Testis (tissue), 3 donors: ENCODE data around the gene VENTX. TPM values are rescaled to one million over a fixed set of nuclear protein-coding genes. Genes with fewer than 3 reads are reported as not detected.
A peak's percentile ranks its signal among the peaks of the same experiment; 100 is the strongest.

ENCODE experiments used
- DNase-seq: peaks from one replicate; pipeline ENCODE4 v3.0.0-alpha.2; 2019
- H3K27ac ChIP-seq, 2 donors: fragments of 200-600 bp; sonication (generic); one replicate each; pipeline ENCODE4 v1.5.1; 2019
- H3K27me3 ChIP-seq: fragments of 200-600 bp; sonication (generic); one replicate; pipeline ENCODE4 v1.5.1; 2019
- H3K36me3 ChIP-seq: fragments of 200-600 bp; sonication (generic); one replicate; pipeline ENCODE4 v1.5.1; 2017; ENCODE audit warnings: low read depth; ENCODE audit errors: missing control alignments
- H3K4me1 ChIP-seq: fragments of 200-600 bp; sonication (generic); one replicate; pipeline ENCODE4 v1.5.1; 2019
- H3K4me3 ChIP-seq, 2 donors: fragments of 200-600 bp; sonication (generic); one replicate each; pipeline ENCODE4 v1.5.1; 2017 to 2019
- H3K9me3 ChIP-seq: fragments of 200-600 bp; sonication (generic); one replicate; pipeline ENCODE4 v1.5.1; 2017
- CTCF ChIP-seq, 3 experiments: fragments of 450-650 bp in 2 of 3; fragments of 200-600 bp in 1 of 3; sonication (generic) in 1 of 3; IDR thresholded peaks; one replicate each; pipeline ENCODE4 v1.5.1; 2016 to 2019; ENCODE audit warnings: antibody characterized with exemption in 3 of 3, mild to moderate bottlenecking in 2 of 3, moderate library complexity in 1 of 3
- POLR2A ChIP-seq: fragments of 450-650 bp; IDR thresholded peaks from one replicate; pipeline ENCODE4 v1.6.1; 2017; ENCODE audit warnings: antibody characterized with exemption, mild to moderate bottlenecking, moderate library complexity
- WGBS, 2 donors: methylation state at CpG; one replicate each; pipeline ENCODE4 v1.1.5; 2018; 5-methylcytosine and 5-hydroxymethylcytosine counted together
- intact Hi-C: fragments of 100-400 bp; cut with DNase I; formaldehyde crosslinking; loops from one replicate; pipeline ENCODE4 v1.15.1; 2023; ENCODE audit warnings: low total_unique reads
- polyA plus RNA-seq: library from polyadenylated mRNA; stranded (reverse); fragments of 350-450 nt; fragmentation: Illumina TruSeq; extraction: RNeasy Lipid Tissue Mini Kit (QIAGEN cat#74804); gene quantifications from one replicate; pipeline ENCODE4 v1.2.3, GENCODE V29; 2014; ENCODE audit warnings: low read depth, low replicate concordance; ENCODE audit not compliant: insufficient read depth
- total RNA-seq, 2 donors: library from RNA; depleted of rRNA; stranded (reverse); fragments of >200 nt; gene quantifications; one replicate each; pipeline ENCODE4 v1.2.3, GENCODE V29; 2016

VENTX gene
- total and polyA plus RNA-seq, 3 donors from 2014 or later = 1.5 to 3.5 (median 2.2) TPM

- no peak for TF ChIP-seq CTCF (IDR thresholded peaks at IDR 0.05)
- TF ChIP-seq POLR2A = no peak
- peak overlapping the region; percentile 69 to 80 for H3K27ac ChIP-seq
- intact Hi-C loops = no loop called here
- peak overlapping the region; percentile 22 to 63 for H3K4me3 ChIP-seq
- H3K4me1 ChIP-seq = peaks cover 42% of the 10 kb centered on the region
- H3K27me3 ChIP-seq = no peaks in the 10 kb centered on the region
- peak; percentile 96 for DNase-seq
- 30 to 80% methylated on average over 2 to 34 of the region's 36 CpGs for WGBS, 2 donors
- H3K9me3 ChIP-seq = no peaks in the 10 kb centered on the region
- H3K36me3 ChIP-seq = no peaks in the 10 kb centered on the region
Observed at GRCh38 chr10:133247681-133248333, 10.2 kb downstream of the VENTX start.

GRCh38 chr10:133248334-133248715, 10.7 kb downstream of the VENTX start:
- Histone ChIP-seq H3K4me1 (peaks cover 46% of the 10 kb centered on the region), H3K27me3 (no peaks in the 10 kb centered on the region), H3K27ac (peak overlapping the region; percentile 69 to 80), H3K36me3 (no peaks in the 10 kb centered on the region), H3K4me3 (no peak overlapping the region), H3K9me3 (no peaks in the 10 kb centered on the region)
- DNase-seq = no peak
- 60 to 68% methylated on average over 1 to 4 of the region's 12 CpGs for WGBS, 2 donors
- TF ChIP-seq POLR2A (no peak), CTCF (IDR thresholded peaks at IDR 0.05) (no peak)
- intact Hi-C loops = no loop called here

- Histone ChIP-seq H3K9me3 (no peaks in the 10 kb centered on the region), H3K4me3 (no peak overlapping the region), H3K27ac (peak overlapping the region; percentile 69 to 80), H3K36me3 (no peaks in the 10 kb centered on the region), H3K4me1 (peaks cover 56% of the 10 kb centered on the region), H3K27me3 (no peaks in the 10 kb centered on the region)
- intact Hi-C loops = no loop called here
- DNase-seq = no peak
- WGBS, 2 donors = 69 to 73% methylated on average over 11 to 16 of the region's 21 CpGs
- peak in 1 of 3 experiments; percentile 8 for TF ChIP-seq CTCF (IDR thresholded peaks at IDR 0.05)
- no peak for TF ChIP-seq POLR2A
Observed at GRCh38 chr10:133249094-133249780, 11.6 kb downstream of the VENTX start.

- WGBS, 2 donors = 50 to 51% methylated on average over 11 of the region's 11 CpGs
- intact Hi-C loops = no loop called here
- no peak for TF ChIP-seq CTCF (IDR thresholded peaks at IDR 0.05)
- TF ChIP-seq POLR2A = no peak
- H3K27me3 ChIP-seq = no peaks in the 10 kb centered on the region
- H3K4me3 ChIP-seq = no peak overlapping the region
- no peaks in the 10 kb centered on the region for H3K36me3 ChIP-seq
- peak overlapping the region in 1 of 2 donors; percentile 80 for H3K27ac ChIP-seq
- H3K4me1 ChIP-seq = peaks cover 65% of the 10 kb centered on the region
- DNase-seq = peak; percentile 94
- H3K9me3 ChIP-seq = no peaks in the 10 kb centered on the region
Observed at GRCh38 chr10:133249975-133250754, 12.5 kb downstream of the VENTX start.
